D721Med (cell line): ENCODE measurements around the gene PLTP.

Experiments
- DNase-seq: peaks from one replicate; pipeline ENCODE4 v3.0.0; 2011; ENCODE audit warnings: low spot score; ENCODE audit not compliant: insufficient read length
- FAIRE-seq: peaks from 2 replicates; lab custom pipeline; 2011; peaks lifted over from hg19 to GRCh38; lab: Jason Lieb, UNC
- TF ChIP-seq, protein P1 (sequence below): IDR thresholded peaks from 2 replicates; pipeline ENCODE4 v1.5.1; 2012; ENCODE audit warnings: mild to moderate bottlenecking, control low read depth; ENCODE audit not compliant: insufficient read depth; ENCODE audit errors: missing control alignments

Gene PLTP

DNA sequence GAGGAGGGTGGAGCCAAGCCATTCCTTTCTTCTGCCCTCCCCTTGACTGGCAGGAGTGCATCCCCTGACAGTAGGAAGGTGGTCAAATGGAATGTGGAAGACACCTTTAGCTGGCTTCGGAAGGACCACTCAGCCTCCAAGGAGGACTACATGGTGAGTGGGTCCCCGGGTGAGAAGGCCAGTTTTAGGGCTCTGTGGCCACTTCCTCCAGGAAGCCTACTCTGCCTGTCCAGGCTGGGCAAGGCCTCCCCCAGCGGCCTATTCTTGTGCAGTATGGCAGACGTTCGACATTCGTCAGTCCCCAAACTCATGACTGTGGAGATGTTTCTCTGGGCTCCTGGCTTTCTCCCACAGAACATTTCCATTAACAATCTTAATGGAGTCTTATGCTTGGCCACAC is 31.7 kb upstream of the PLTP start:
- DNase-seq (no peak), FAIRE-seq (no peak)
- TF ChIP-seq, protein P1, sequence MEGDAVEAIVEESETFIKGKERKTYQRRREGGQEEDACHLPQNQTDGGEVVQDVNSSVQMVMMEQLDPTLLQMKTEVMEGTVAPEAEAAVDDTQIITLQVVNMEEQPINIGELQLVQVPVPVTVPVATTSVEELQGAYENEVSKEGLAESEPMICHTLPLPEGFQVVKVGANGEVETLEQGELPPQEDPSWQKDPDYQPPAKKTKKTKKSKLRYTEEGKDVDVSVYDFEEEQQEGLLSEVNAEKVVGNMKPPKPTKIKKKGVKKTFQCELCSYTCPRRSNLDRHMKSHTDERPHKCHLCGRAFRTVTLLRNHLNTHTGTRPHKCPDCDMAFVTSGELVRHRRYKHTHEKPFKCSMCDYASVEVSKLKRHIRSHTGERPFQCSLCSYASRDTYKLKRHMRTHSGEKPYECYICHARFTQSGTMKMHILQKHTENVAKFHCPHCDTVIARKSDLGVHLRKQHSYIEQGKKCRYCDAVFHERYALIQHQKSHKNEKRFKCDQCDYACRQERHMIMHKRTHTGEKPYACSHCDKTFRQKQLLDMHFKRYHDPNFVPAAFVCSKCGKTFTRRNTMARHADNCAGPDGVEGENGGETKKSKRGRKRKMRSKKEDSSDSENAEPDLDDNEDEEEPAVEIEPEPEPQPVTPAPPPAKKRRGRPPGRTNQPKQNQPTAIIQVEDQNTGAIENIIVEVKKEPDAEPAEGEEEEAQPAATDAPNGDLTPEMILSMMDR: no peak

DNA sequence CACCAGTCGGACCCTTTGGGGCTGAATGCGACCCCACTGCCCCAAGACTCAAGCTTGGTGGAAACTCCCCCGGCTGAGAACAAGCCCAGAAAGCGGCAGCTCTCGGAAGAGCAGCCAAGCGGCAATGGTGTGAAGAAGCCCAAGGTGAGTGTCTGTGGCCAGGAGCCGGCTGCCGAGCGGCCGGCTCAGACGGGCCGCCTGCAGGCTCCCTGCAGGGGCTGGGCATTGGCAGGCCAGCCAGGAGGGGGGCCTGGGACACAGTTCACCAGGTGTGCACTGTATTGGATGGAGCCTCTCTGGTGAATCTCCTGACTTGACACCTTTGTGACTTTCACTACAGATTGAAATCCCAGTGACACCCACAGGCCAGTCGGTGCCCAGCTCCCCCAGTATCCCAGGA is 28.5 kb upstream of the PLTP start:
- DNase-seq (no peak), FAIRE-seq (no peak)
- TF ChIP-seq, protein P1: no peak

DNA sequence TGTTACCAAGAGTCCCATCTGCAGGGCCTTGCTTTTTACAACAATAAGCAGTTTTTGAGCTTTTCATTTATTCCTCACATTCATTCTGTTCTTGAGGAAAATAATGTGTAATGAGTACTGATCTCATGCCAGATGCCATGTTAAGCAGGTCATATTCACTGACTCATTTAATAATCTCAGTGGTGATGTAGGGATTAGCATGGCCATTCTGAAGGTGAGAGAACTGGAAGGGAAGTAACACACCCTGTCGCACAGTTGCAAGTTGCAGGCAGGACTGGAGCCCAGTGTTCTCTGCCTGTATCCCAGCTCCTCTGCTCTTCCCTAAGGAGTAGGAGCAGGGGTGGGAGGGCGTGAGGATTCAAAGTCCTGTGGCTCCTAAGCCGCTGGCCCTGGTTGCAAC is 28.1 kb upstream of the PLTP start:
- DNase-seq: no peak
- TF ChIP-seq, protein P1: no peak
- FAIRE-seq: no peak

DNA sequence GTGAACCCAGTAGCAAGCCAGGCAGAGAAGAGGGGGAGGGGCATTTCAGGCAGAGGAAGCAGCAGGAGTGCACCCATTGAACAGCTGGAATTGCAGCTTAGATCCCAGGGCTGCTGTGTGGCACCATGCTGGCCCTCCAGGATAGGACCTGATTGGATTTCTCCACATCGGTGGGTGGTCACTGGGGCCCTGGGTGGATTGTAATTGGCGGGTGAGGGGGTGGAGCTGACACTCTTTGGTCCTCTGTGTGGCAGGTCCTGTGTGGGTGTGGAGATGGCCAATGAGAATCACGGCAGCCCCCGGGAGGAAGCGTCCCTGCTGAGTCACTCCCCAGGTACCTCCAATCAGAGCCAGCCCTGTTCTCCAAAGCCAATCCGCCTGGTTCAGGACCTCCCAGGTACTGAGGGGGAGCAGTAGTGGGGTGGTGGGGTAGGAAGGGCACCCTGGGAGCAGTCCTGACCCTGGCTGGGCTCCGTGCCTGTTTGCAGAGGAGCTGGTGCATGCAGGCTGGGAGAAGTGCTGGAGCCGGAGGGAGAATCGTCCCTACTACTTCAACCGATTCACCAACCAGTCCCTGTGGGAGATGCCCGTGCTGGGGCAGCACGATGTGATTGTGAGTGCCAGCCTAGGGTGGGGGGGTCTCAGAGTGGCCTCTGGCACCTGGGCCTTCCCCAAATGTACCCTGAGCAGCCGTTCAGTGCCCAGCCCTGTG is 26.9 kb upstream of the PLTP start:
- TF ChIP-seq, protein P1: no peak
- no peak for DNase-seq
- FAIRE-seq: no peak

DNA sequence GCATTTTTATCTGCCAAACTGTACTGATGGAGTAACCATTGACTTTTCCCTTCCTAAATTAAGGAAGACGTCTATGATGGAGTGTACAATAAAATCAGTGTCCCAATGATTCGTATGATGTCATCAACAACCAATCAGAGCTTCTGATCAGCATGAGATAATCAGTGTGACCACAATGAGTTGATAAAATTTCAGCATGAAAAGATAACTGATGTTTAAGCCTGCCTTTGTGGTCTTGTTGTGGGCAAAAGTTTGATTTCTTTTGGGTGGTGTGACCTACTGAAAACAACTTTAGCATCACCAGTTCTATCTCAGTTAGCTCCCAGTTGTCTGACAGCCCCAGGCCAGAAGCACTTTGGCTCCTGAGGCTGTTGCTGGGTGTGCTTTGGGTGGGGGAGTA is 25.8 kb upstream of the PLTP start:
- no peak for FAIRE-seq

DNA sequence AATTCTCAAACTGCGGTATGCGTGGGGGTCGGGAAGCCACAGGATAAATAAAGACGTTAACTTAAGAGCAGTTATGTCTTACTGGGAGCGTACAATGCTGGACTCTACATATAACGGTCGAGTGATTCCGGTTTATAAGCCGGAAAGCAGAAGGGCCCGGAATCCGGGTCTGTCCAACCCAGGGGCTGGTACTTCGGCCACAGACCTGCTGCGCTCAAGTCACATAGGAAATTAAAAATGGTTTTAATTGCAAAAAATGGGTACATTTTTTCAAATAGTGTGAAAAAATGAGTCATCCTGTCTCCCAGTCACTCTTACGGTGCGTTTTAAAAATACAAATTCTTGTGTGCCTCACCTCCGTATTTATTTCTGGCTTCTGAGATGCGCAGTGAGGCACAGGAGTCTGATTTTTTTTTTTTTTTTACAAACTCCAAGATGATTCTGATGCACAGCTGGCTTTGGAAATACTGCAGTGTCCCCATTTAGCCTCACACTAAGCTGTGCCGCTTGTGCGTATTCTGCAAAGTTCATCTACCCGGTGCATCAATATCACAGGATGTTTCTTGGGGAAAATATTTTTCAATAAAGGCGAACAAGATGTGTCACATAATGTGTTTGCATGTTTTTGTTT is 23.6 kb upstream of the PLTP start:
- DNase-seq (no peak), FAIRE-seq (no peak)
- TF ChIP-seq, protein P1: no peak

More for the DNA sequence above, 25.8 kb upstream of the PLTP start:
- TF ChIP-seq, protein P1: no peak
- DNase-seq: no peak
